SK-N-SH treated with all-trans-retinoic acid at 6 μM for 48 hours (cell line): ENCODE data around the gene DDX52.

Experiments
- ARNTL ChIP-seq: fragments of 450-650 bp; formaldehyde crosslinking; IDR thresholded peaks from 2 replicates; pipeline ENCODE4 v1.5.0; 2020; ENCODE audit warnings: low read depth, mild to moderate bottlenecking, moderate library complexity, borderline replicate concordance
- BACH2 ChIP-seq: fragments of 250-450 bp; sonication (Bioruptor Pico); IDR thresholded peaks from 2 replicates; pipeline ENCODE4 v1.9.0; 2021; ENCODE audit warnings: mild to moderate bottlenecking, borderline replicate concordance
- SNAI2 ChIP-seq: fragments of 250-450 bp; sonication (Bioruptor Pico); IDR thresholded peaks from 2 replicates; pipeline ENCODE4 v1.5.0; 2020; ENCODE audit warnings: mild to moderate bottlenecking, moderate library complexity
- ZC3H10 ChIP-seq: fragments of 250-450 bp; sonication (Bioruptor Pico); IDR thresholded peaks from 2 replicates; pipeline ENCODE4 v1.5.1; 2021; ENCODE audit warnings: mild to moderate bottlenecking, moderate library complexity
- ZNF70 ChIP-seq: fragments of 450-650 bp; formaldehyde crosslinking; IDR thresholded peaks from 2 replicates; pipeline ENCODE4 v1.5.0; 2020; ENCODE audit warnings: mild to moderate bottlenecking, moderate library complexity
- ZNF8 ChIP-seq: fragments of 450-650 bp; formaldehyde crosslinking; IDR thresholded peaks from 2 replicates; pipeline ENCODE4 v1.5.0; 2020; ENCODE audit warnings: mild to moderate bottlenecking, moderate library complexity
- TF ChIP-seq, protein P1 (sequence below): fragments of 250-450 bp; sonication (Bioruptor Pico); IDR thresholded peaks from 2 replicates; pipeline ENCODE4 v1.8.0; 2020; ENCODE audit warnings: mild to moderate bottlenecking, moderate library complexity, borderline replicate concordance
- TF ChIP-seq, protein P2 (sequence below): fragments of 250-450 bp; sonication (Bioruptor Pico); IDR thresholded peaks from 2 replicates; pipeline ENCODE4 v1.5.0; 2020; ENCODE audit warnings: mild to moderate bottlenecking, moderate library complexity

DNA sequence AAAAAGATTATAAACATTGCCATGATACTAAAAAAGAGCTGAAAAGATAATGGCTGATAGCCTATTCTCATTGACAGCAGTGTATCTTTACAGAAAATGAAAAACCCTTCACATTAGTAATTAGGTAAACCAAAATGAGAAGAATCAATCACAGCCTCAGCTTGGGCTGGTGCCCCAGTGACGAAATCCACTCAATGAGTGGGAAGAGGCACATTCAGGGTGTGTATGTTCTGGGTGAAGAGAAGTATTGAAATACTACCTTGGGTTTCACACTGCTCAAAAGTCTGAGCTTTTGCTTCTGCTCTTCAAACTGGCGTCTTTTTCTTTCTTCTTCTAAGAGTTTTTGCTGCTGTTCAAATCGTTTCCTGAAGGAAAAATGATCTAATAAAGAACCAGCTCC, 58.2 kb downstream of the DDX52 start:
- TF ChIP-seq SNAI2 (CRISPR knock-in tag) = no peak
- TF ChIP-seq ZC3H10 = no peak
- no peak for TF ChIP-seq ARNTL (CRISPR knock-in tag)
- no peak for TF ChIP-seq BACH2 (CRISPR knock-in tag)
- TF ChIP-seq, protein P1, sequence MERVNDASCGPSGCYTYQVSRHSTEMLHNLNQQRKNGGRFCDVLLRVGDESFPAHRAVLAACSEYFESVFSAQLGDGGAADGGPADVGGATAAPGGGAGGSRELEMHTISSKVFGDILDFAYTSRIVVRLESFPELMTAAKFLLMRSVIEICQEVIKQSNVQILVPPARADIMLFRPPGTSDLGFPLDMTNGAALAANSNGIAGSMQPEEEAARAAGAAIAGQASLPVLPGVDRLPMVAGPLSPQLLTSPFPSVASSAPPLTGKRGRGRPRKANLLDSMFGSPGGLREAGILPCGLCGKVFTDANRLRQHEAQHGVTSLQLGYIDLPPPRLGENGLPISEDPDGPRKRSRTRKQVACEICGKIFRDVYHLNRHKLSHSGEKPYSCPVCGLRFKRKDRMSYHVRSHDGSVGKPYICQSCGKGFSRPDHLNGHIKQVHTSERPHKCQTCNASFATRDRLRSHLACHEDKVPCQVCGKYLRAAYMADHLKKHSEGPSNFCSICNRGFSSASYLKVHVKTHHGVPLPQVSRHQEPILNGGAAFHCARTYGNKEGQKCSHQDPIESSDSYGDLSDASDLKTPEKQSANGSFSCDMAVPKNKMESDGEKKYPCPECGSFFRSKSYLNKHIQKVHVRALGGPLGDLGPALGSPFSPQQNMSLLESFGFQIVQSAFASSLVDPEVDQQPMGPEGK = no peak
- no peak for TF ChIP-seq ZNF8 (CRISPR knock-in tag)
- TF ChIP-seq ZNF70 = no peak
- TF ChIP-seq, protein P2, sequence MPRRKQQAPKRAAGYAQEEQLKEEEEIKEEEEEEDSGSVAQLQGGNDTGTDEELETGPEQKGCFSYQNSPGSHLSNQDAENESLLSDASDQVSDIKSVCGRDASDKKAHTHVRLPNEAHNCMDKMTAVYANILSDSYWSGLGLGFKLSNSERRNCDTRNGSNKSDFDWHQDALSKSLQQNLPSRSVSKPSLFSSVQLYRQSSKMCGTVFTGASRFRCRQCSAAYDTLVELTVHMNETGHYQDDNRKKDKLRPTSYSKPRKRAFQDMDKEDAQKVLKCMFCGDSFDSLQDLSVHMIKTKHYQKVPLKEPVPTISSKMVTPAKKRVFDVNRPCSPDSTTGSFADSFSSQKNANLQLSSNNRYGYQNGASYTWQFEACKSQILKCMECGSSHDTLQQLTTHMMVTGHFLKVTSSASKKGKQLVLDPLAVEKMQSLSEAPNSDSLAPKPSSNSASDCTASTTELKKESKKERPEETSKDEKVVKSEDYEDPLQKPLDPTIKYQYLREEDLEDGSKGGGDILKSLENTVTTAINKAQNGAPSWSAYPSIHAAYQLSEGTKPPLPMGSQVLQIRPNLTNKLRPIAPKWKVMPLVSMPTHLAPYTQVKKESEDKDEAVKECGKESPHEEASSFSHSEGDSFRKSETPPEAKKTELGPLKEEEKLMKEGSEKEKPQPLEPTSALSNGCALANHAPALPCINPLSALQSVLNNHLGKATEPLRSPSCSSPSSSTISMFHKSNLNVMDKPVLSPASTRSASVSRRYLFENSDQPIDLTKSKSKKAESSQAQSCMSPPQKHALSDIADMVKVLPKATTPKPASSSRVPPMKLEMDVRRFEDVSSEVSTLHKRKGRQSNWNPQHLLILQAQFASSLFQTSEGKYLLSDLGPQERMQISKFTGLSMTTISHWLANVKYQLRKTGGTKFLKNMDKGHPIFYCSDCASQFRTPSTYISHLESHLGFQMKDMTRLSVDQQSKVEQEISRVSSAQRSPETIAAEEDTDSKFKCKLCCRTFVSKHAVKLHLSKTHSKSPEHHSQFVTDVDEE (CRISPR knock-in tag) = no peak
